BLaER1 (cell line): ENCODE measurements around the gene ERFL.

Experiments
- H3K27ac ChIP-seq: shearing (Covaris generic); formaldehyde crosslinking; 2 replicates; pipeline ENCODE4 v1.8.1; 2022
- H3K27me3 ChIP-seq: shearing (Covaris generic); formaldehyde crosslinking; 2 replicates; pipeline ENCODE4 v1.8.1; 2022
- H3K36me3 ChIP-seq: shearing (Covaris generic); formaldehyde crosslinking; 2 replicates; pipeline ENCODE4 v1.8.1; 2022
- H3K4me1 ChIP-seq: shearing (Covaris generic); formaldehyde crosslinking; 2 replicates; pipeline ENCODE4 v1.8.1; 2022
- H3K4me2 ChIP-seq: shearing (Covaris generic); formaldehyde crosslinking; 2 replicates; pipeline ENCODE4 v1.8.1; 2022
- H3K4me3 ChIP-seq: shearing (Covaris generic); formaldehyde crosslinking; 2 replicates; pipeline ENCODE4 v1.8.1; 2022
- H3K9ac ChIP-seq: shearing (Covaris generic); formaldehyde crosslinking; 2 replicates; pipeline ENCODE4 v1.8.1; 2022
- H3K9me3 ChIP-seq: shearing (Covaris generic); formaldehyde crosslinking; 2 replicates; pipeline ENCODE4 v1.8.1; 2022
- H4K20me1 ChIP-seq: shearing (Covaris generic); formaldehyde crosslinking; 2 replicates; pipeline ENCODE4 v1.8.1; 2022
- Cebpa-rat ChIP-seq: shearing (Covaris generic); IDR thresholded peaks from 2 replicates; pipeline ENCODE4 v1.8.1; 2022

ERFL gene

DNA sequence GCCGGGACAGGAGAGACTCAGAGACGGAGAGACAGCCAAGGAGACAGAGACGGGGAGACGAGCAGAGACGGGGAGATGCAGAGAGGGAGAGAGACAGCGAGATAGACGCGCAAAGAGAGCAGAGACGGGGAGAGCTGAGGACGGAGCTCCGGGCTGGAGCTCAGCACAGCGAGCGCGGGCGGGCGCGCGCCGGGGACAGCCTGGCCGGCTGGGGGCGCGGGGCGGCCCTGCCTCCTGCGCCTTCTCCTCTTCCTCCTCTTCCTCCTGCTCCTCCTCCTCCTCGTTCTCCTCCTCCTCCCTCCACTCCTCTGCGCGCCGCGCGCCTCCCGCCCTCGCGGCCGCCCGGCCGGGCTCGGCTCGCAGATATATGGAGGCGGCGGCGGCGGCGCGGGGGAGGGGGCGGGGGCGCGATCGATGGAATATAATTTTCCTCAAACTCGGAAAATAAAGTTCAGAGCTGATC, at the start of gene ERFL:
Gene ERFL (minus strand): TSS at position 229 of the 463 bp plus-strand sequence. CDS start 15,530 bp downstream, outside the sequence.
- Histone ChIP-seq H3K4me2 (peak within 1 kb of the TSS; percentile 89), H4K20me1 (peaks cover 8% of the 10 kb centered on the region), H3K27ac (no peak within 1 kb of the TSS), H3K9ac (peak within 1 kb of the TSS; percentile 73), H3K4me3 (peak within 1 kb of the TSS; percentile 73), H3K36me3 (no peaks in the 10 kb centered on the region), H3K9me3 (no peaks in the 10 kb centered on the region), H3K27me3 (peaks cover 69% of the 10 kb centered on the region), H3K4me1 (peaks cover 52% of the 10 kb centered on the region)
- no peak for TF ChIP-seq Cebpa-rat

DNA sequence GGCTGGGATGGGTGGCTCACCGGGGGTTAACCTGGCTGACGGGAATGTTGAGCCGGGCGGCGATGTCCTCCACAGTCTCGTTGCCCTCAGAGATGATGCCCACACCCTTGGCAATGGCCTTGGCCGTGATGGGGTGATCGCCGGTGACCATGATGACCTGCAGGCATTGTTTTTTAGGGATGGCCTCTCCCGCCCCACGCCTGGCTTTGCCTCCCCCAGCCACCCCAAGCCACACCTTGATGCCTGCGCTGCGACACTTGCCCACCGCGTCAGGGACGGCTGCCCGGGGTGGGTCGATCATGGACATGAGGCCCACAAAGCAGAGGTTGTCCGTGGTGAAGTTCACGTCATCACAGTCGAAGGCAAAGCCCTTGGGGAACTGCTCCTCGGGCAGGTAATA, 49.7 kb upstream of the ERFL start:
- Histone ChIP-seq H3K27me3 (no peaks in the 10 kb centered on the region), H3K27ac (no peak overlapping the region), H3K9me3 (no peaks in the 10 kb centered on the region), H4K20me1 (peaks cover 31% of the 10 kb centered on the region), H3K36me3 (peaks cover 98% of the 10 kb centered on the region), H3K4me2 (no peak overlapping the region), H3K9ac (no peak overlapping the region), H3K4me3 (no peak overlapping the region), H3K4me1 (0 out of 2 replicates have a peak, but pooled peaks cover 7% of the 10 kb centered on the region)
- TF ChIP-seq Cebpa-rat: no peak

DNA sequence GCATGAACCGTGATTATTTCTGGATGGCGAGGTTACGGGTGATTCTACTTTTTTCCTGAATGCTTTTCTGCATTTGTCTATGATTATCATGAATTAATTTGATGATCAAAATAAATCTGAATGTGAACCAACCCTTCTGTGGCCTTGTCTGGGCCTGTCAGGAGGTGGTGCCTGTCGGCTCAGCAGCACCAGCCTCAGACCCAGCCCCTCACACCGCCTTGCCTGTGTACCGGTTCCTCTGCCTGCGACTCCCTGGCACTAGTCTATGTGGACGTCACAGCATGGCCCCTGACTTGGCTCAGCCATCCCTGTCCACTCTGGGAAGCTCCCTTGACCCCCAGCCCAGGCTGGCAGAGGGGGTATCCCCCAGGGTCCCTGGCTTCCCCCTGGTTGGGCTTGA, 46.4 kb upstream of the ERFL start:
- no peaks in the 10 kb centered on the region for H3K27me3 ChIP-seq
- H3K4me2 ChIP-seq: no peak overlapping the region
- peaks cover 31% of the 10 kb centered on the region for H4K20me1 ChIP-seq
- no peak overlapping the region for H3K27ac ChIP-seq
- TF ChIP-seq Cebpa-rat: no peak
- 0 out of 2 replicates have a peak, but pooled peaks cover 7% of the 10 kb centered on the region for H3K4me1 ChIP-seq
- H3K9me3 ChIP-seq: no peaks in the 10 kb centered on the region
- H3K9ac ChIP-seq: no peak overlapping the region
- H3K36me3 ChIP-seq: peaks cover 96% of the 10 kb centered on the region
- H3K4me3 ChIP-seq: no peak overlapping the region

DNA sequence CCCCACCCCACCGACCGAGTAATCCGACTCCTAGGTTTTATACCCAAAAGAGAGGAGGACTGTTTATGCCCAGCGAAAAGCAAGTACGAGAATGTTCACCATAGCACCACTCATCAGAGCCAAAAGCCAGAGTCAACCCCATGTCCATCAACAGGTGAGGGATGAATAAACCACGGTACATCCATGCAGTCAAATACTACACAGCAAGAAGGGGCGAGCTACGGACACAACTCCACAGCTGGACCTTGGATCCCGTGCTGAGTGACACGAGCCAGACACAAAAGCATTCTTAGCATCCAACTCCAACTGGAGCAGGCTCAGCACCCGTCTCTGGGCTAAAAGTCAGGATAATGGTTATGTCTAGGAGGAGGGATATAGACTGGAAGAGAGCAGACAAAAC, 43.1 kb upstream of the ERFL start:
- H3K9ac ChIP-seq: no peak overlapping the region
- no peak overlapping the region for H3K27ac ChIP-seq
- no peak for TF ChIP-seq Cebpa-rat
- peaks cover 24% of the 10 kb centered on the region for H4K20me1 ChIP-seq
- no peaks in the 10 kb centered on the region for H3K27me3 ChIP-seq
- no peak overlapping the region for H3K4me3 ChIP-seq
- no peak overlapping the region for H3K4me2 ChIP-seq
- peaks cover 95% of the 10 kb centered on the region for H3K36me3 ChIP-seq
- H3K4me1 ChIP-seq: 0 out of 2 replicates have a peak, but pooled peaks cover 7% of the 10 kb centered on the region
- no peaks in the 10 kb centered on the region for H3K9me3 ChIP-seq

DNA sequence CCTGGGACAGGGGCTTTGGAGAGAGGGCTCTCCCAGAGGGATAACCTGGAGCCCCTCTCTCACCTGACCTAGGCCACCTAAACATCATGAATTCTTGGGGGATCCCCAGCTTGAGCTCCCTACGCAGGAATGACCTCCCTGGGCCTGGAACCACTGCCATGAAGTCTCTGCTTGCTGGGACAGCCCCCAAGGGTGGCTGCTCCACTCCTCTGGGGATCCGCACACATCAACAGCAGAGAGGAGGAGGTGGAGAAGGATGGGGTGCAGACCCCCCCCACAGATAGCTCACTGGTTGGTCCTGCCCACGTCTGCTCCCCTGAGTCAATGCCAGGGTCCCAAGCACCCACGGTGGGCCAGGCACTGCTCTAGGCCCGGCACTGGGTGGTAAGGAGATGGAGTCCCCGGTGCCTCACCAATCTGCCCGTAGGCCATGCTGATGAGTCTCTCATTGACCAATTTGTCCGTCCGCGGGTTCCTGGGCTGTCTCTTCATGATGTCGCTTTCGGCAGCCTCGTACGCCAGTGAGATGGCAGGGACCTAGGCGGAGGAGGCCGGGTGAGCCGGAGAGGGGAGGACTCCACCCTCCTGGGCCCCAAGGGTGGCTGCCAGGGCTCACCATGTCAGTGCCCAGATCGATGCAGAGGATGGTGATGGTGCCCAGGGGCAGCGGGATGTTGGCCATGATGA, 41.7 kb upstream of the ERFL start:
- no peak for TF ChIP-seq Cebpa-rat
- no peak overlapping the region for H3K4me3 ChIP-seq
- H3K27me3 ChIP-seq: no peaks in the 10 kb centered on the region
- no peak overlapping the region for H3K4me2 ChIP-seq
- H3K9ac ChIP-seq: no peak overlapping the region
- H3K4me1 ChIP-seq: 0 out of 2 replicates have a peak, but pooled peaks cover 4% of the 10 kb centered on the region
- no peak overlapping the region for H3K27ac ChIP-seq
- H4K20me1 ChIP-seq: peaks cover 19% of the 10 kb centered on the region
- H3K9me3 ChIP-seq: no peaks in the 10 kb centered on the region
- peaks cover 96% of the 10 kb centered on the region for H3K36me3 ChIP-seq

DNA sequence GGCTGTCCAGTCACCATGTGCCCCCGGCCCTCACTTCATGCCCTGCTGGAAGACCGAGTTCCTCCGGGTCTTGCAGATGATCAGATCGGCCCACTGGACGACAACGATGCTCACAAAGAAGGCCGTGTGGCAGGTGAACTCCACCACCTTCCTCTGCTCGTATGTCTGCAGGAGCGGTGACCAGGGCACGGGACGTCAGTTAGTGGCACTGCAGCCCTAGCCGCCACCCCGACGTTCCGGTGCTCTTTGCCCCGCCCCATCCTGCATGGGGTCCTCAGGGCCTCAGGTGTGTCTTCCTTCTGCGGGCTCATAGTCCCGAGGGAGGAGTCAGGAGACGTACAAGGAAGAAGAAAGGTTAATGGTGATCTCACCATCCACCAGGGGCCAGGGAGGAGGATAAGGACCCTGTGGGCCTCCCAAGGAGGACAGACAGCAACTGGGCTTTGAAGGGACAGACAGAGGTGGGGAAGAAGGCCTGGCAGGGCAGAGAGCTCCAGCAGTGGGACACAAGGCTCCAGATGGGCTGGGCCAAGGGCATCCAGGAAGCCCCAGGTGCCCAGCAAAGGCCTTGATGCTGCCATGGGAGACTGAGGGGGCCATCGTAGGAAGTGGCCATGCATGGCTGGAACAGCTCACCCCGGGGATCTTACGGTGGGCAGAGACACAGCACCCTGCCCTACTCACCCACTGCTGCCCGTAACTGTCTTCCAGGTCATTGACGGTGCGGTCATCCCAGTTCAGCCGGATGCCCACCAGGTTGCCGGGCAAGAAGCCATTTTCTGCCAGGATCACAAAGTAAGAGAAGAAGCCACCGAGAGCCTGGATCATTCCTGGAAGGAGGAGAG, 40.7 kb upstream of the ERFL start:
- Histone ChIP-seq H3K4me1 (peaks cover 9% of the 10 kb centered on the region; the same call in 1 of the 2 replicates), H3K9me3 (no peaks in the 10 kb centered on the region), H3K27me3 (no peaks in the 10 kb centered on the region), H3K27ac (0 out of 2 replicates have a peak overlapping the region, but pooled peaks have one; percentile 9), H3K36me3 (peaks cover 89% of the 10 kb centered on the region), H3K4me2 (no peak overlapping the region), H3K9ac (no peak overlapping the region), H3K4me3 (no peak overlapping the region), H4K20me1 (peaks cover 10% of the 10 kb centered on the region)
- no peak for TF ChIP-seq Cebpa-rat

DNA sequence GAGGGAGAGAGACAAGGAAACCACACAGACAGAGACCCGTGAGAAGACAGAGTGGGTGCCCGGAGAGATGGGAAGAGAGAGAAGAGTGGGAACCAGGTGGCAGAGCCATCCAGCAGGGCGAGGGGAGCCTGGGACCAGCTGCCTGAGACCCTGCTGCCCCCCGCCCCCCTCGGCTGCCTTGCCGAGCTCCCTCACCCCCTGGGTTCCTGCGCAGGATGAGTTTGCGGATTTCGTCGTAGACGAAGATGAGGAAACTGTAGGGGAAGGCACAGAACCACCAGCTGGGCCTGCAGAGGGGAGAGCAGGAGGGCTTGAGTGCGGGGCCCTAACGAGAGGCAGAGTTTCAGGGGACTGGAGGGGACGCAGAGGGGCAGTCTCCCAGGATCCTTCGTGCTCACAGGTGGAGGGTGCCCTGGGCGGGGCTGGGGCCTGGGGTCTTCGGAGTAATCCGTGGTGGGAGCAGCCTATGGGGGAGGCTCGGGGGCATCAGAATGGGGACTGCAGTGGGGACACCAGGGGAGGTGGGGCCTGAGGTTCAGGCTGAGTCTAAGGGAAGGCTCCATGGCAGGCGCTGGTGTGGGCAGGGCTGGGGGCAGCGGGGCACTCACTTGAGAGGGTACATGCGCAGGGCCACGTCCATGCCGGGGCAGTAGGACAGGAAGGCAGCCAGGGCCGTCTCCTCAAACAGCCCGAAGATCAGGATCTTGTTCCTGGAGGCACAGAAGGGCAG, 39.0 kb upstream of the ERFL start:
- Histone ChIP-seq H3K9me3 (no peaks in the 10 kb centered on the region), H3K27me3 (no peaks in the 10 kb centered on the region), H4K20me1 (no peaks in the 10 kb centered on the region; the same call in 1 of the 2 replicates), H3K27ac (no peak overlapping the region), H3K4me3 (no peak overlapping the region), H3K4me1 (peaks cover 14% of the 10 kb centered on the region; the same call in 1 of the 2 replicates), H3K36me3 (peaks cover 82% of the 10 kb centered on the region), H3K4me2 (no peak overlapping the region), H3K9ac (no peak overlapping the region)
- no peak for TF ChIP-seq Cebpa-rat

DNA sequence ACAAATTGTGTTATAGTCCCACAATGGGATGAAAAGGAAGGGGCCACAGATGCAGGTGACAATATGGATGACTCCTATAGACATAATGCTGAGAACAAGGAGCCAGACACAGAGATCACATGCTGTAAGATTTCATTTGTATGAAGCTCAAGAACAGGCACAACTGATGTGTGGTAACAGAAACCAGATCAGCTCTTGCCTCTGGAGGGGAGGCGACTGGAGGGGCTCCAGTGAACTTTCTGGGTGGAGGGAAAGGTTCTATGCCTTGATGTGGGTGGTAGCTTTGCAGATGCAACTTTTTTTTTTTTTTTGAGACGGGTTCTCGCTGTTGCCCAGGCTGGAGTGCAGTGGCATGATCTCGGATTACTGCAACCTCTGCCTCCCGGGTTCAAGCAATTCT, 36.9 kb upstream of the ERFL start:
- Histone ChIP-seq H3K9me3 (no peaks in the 10 kb centered on the region), H3K36me3 (peaks cover 61% of the 10 kb centered on the region), H4K20me1 (no peaks in the 10 kb centered on the region; the same call in 1 of the 2 replicates), H3K9ac (no peak overlapping the region), H3K4me3 (no peak overlapping the region), H3K27me3 (no peaks in the 10 kb centered on the region), H3K4me1 (peaks cover 14% of the 10 kb centered on the region; the same call in 1 of the 2 replicates), H3K4me2 (no peak overlapping the region), H3K27ac (no peak overlapping the region)
- TF ChIP-seq Cebpa-rat: no peak

DNA sequence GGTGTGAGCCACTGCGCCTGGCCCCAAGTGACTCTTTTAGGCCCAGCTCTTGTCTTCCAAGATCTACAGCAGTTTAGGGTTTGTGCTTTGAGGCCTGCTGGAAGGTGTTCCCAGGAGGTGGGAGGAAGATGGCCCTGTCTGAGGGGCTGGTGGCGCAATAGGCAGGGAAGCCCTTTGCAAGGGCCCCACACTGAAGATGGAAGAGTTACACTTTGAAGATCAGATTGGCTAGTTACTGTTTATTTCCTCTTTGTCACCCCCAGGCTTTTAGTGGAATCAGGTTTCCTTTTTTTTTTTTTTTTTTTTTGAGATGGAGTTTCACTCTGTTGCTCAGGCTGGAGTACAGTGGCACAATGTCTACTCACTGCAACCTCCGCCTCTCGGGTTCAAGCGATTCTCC, 32.7 kb upstream of the ERFL start:
- Histone ChIP-seq H3K4me1 (peaks cover 42% of the 10 kb centered on the region), H3K36me3 (peaks cover 30% of the 10 kb centered on the region), H3K4me3 (no peak overlapping the region), H3K27me3 (no peaks in the 10 kb centered on the region), H3K27ac (no peak overlapping the region), H3K9me3 (no peaks in the 10 kb centered on the region), H4K20me1 (peaks cover 10% of the 10 kb centered on the region; the same call in 1 of the 2 replicates), H3K9ac (no peak overlapping the region), H3K4me2 (no peak overlapping the region)
- TF ChIP-seq Cebpa-rat: no peak
